ENCODE measurements around the gene ADSS1.
A peak's percentile ranks its signal among the peaks of the same experiment; 100 is the strongest.
"Not testable (repeated sequence)": the region's sequence is repeated elsewhere in the genome, so short reads cannot be mapped to it uniquely, and the experiment has no call there.

The ADSS1 gene

DNA sequence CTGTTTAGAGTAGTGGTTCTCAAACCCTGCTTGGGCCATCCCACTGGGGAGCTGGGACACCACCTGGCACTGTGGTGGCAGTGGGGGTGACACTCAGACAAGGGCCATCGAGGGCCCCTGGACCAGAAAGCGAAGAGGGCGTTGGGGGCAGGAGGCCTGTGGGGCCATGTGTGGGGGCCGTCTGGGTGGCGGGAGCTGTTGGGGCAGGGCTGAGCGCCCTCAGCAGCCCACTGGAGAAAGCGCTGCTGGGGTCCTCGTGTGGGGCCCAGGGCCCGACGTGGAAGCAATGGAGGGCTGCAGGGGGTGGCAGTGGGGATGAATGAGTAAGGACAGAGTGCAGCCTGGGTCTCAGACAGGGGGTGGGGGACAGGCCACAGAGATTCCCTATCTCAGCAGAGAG, 5.9 kb upstream of the ADSS1 start:
- no peak for DNase-seq

DNA sequence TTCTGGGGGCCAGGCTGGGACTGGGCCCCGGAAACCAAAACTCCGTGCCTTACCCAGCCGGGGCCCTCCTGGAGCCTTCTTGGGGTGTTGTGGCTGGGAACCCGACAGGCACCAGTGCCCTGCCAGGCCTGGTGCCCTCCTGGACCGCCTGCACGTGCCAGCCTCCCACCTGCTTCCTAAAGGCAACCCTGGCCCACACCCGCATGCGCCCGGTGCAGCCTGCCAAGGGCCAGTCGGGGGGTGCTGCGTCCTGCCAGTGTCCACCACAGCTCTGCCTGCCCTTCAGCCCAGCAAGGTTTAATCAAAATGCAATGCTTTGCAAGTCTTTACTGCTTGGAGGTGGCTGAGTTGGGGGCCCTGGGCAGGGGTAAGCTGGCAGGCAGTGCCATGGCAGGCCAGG, 5.2 kb upstream of the ADSS1 start:
- DNase-seq, result no peak

DNA sequence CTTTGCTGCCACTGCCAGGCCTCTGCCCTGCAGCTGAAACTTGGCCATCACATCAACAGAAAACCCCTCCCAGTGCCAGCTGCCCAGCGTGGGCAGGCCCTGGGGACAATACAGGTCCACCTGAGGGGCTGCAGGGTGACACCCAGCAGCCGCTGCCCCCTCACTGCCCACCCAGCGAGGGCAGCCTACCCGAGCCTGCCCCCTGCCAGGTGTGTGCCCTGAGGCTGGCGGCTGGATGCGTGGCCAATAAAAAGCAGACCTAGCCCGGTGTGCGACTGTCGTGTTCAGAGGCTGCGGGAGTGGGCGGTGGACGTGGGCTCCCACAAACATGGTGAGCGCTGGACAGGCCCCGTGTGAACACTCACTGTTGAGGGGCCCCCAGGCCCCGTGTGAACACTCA, 4.7 kb upstream of the ADSS1 start:
- no peak for DNase-seq

DNA sequence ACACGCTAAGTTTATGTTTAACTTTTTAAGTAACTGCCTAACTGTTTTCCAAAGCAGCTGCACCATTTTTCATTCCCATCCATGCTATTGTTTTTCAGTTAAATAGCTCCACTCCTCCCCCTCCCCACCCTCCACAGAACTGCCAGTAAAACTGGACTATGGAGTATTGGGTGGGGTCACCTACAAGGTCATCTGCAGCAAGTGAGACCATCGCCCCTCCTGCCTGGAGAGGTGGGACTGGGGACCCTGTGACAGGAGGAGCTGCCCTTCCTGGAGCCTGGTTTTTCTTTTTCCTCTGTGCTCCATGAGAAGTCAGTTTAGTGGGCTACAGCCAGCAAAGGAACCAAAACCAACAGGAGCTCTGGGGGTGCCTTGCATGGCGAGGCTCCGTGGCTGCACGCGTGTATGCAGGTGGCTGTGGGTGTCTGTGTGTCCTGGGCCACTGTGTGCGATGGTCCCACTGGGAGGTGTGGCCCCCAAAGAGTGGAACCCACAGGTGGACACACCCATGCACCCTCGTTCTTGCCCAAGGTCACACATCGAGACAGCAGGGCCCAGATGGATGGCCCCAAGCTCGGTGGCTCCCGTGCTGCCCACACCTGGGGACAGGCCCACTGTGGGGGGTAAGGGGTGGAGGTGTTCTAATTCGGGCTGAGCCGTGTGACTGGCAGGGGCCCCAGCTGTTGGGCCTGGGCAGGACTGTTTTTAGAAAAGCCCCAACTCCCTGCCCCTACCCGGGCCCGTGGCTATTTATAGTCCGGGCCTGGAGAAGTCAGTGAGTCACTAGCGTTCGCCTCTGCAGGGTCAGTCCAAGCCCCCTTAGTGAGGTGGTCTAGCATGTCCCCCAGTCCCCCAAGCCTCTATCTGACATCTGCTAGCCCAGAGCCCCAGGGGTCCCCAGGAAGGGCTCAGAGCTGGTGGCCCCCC, 2.3 kb upstream of the ADSS1 start:
- no peak for DNase-seq

DNA sequence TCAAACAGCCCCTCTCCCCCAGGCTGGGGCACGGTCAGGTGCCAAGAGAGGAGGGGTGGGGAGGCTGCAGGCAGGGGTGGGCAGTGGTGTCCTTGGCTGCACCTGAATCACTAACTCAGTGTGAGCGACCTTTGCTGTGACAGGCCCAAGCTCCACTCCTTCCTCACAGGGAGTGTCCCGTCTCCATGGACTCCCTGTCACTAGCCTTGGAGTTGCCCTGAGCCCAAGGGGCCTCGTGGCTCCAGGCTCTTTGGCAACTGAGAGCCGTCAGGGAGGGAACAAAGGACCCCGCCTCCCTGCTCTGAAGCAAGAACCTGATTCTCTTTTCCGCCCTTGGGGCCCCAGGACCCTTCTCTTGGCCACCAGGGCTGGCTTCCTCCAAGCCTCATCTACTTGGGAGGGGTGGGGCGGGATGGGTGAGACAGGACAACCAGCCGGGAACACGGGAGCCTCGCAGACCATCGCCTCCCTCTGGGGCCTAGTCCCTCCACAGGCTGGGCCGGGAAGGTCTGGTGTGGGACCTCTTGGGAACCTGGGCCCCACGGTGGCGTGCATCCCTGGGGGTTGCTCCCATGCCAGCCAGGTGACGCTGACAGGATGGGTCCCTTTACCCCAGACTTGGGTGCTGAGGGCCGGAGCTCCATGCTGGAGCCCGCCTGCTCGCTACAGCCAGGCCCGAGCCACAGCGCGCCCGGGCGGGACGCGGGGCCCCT, 935 bp upstream of the ADSS1 start:
- DNase-seq, result no peak

DNA sequence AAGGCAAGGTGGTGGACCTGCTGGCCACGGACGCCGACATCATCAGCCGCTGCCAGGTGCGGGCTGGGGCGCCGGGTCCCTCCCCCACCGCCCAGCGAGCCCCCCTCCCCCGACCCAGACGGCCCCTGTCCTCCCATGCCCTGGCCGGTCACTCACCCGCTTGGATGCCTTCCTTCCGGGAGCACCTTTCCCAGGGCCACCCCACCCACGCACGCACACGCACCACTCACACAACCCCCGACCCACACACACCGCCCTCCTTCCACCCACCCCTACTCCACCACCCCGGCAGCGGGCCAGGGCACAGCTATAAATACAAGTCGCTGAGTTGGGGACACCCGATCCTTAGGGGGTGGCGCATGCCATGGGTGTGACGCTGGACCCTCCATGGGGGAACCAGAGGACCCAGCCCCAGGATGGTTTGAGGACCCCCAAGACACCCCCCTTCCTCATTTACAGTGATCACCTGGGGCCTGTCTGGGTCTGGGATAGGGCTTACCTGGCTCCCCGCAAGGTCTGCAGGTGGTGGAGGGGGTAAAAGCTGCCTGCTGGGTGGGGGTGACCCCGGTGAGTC, 465 bp downstream of the ADSS1 start:
- DNase-seq, result peak; percentile 11 to 38

DNA sequence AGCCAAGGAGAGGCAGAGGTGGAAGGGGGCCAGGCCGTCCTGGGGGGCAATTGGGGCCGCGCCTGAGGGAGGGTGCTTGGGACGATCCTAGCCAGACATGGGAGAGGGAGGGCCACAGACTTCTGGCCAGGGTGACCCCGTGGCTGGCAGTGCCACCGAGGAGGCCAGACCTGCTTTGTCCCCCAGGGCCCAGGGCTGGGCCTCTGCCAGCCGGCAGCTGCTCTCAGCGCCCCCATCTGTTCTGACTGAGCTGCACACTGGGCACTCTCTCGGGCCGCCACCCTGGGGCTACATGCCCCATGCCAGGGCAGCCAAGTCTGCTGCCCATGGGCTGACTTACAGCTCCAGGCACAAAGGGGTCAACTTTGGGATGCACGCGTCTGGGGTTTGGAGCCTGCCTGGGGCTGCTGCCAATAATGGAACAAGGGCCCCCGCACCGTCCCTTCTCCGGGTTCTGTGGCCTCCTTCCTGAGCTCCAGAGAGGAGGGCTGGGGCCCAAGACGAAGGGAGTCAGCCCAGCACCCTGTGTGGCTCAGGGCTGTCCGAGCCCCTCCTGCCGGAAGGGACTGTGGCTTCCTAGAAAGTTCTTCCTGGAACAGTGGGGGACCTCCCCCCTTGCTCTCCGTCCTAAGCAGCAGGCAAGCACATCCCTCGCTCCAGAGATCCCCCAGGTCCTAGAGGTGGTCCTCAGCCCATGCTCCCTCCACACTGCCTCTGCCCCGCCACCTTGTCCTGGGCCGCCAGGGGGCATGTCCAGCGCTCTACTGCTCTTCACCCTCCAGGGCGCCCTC, 1.1 kb downstream of the ADSS1 start:
- peak; percentile 21 to 62 for DNase-seq

DNA sequence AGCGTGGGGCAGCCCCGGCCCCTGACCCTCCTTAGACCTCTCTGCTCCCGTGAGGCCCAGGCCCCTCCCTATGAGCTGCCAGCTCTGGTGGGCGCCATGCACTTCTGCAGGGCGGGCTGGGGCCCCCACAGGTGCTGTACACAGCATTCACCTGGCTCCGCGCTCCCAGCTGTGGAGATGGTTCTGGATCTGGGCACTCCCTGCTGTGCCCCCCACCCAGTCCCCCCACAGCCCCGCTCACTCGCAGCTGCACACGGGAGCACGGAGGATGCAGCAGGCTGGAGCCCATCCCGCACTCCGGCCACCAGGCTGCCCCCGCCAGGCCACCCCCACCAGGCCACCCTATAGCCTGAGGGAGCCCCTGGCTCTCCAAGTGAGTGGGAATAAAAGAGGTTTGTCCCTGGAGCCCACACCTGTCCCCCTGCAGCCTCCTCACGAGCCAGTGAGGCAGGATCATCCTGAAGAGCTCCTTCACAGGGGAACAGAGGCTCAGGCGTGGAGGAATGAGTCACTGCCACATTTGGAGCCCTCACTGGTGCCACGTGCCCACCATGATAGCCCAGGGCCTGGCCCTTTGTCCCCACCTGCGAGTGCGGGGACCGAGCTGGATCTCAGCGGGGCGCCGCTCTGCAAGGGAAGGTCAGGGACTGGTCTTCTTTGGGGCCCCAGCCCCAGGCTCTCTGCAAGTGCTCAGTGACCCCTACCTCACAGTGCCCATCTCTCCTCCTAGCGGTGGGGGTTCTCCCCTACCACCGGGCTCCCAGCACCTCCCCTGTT, 1.9 kb downstream of the ADSS1 start:
- DNase-seq, result no peak

DNA sequence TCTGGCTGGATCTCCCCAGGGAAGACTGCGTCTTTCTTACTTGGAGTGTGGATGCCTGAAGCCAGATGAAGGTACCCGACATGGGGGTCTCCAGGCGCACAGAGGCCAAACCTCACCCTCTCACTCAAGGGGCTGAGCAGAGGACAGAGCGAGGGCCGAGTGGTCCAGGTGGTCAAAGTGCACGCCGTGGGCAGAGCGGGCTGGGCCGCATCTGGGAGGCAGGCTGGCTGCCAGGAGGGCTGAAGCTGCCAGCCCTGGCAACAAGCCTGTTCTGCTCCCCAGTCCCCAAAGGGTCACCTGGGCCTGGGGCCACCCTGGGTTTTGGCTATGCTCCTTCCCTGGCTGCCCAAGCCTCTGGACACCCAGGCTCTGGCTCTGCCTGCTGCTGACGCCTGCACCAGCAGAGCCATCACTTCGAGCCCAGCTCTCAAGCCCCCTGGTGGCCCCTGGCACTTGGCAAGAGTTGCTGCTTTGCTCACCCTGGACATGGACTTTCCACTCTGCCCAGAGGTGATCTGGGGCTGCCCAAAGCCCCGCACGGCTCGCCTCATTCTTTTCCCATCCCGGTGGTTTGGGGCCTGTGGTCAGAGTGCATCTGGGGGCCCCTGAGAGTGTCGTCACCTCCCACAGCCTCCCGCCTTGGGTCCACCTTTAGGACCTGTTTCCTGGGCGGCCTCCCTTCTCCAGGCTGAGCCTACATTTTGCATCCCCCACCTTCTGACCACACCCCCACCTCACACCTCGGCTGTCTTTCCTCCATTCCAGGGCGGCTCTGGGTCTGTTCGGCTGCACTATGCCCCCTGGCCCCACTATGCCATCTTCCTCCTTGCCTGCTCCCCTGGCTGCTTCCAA, 2.8 kb downstream of the ADSS1 start:
- no peak for DNase-seq

DNA sequence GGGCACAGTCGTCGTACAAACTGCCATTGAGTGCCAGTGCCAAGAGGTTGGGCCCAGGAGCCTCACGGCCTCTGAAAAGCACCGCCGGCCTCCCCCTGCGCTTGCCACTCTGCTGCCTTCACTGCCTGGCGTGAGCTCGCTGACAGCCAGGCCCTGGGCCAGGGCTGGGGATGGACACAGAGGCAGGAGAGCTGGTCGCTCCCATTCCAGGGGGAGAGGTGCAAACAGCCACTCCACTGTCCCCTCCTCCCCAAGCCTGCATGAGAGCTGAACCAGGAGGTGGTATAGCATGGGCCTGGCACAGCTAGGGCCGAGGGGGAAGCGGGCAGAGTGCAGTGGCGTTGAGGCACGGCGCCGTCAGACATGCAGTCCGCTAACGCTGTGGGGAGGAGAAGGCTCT, 4.6 kb downstream of the ADSS1 start:
- DNase-seq, result no peak

DNA sequence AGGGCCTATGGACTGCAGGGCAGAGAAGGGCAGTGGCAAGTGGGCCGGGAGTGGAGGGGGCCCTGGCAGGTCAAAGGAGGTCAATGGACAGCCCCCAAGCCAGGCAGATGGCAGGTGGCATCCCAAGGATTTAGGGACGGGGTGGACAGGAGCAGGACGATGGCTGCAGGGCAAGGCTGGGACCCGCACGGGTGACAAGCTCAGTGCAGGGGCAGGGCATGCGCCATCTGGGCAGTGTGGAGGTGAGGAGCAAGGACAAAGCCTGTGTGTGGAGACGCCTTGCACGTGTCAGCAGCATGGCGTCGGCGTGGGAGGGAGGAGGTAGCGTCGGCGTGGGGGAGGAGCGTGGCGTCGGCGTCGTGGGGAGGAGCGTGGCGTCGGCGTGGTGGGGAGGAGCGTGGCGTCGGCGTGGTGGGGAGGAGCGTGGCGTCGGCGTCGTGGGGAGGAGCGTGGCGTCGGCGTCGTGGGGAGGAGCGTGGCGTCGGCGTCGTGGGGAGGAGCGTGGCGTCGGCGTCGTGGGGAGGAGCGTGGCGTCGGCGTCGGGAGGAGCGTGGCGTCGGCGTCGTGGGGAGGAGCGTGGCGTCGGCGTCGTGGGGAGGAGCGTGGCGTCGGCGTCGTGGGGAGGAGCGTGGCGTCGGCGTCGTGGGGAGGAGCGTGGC, 5.3 kb downstream of the ADSS1 start:
- DNase-seq, result not testable (repeated sequence)

DNA sequence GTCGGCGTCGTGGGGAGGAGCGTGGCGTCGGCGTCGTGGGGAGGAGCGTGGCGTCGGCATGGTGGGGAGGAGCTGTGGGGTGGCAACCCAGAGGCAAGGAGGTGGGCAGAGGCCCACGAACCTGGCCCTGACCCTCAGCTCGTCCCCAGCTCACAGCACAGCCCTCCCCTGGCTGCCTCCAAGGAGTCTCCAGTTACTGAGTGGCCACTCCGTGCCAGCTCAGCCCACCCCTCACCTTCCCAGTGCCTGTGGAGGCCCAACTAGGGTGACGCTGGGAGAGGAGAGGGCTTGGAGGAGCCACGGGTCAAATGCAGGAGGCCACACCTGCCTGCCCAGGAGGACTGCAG, 5.8 kb downstream of the ADSS1 start:
- no peak for DNase-seq

DNA sequence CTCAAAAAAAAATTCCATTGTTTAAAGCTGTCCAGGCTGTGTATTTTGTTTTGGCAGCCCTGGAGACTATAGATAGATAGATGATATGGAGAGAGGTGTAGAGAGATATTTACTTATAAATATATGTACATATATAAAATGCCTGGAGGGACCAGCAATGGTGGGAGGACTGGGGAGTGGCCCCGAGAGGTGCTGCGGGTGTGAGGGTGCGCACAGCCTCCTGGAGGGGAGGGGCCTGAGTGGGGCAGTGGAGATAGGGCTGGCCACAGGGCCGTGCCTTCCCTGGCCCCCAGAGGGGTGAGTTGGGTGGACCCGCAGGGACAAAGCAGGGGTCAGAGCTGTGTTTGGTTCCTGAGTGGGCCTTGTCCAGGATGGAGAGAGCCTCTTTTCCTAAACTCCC, 6.5 kb downstream of the ADSS1 start:
- no peak for DNase-seq

DNA sequence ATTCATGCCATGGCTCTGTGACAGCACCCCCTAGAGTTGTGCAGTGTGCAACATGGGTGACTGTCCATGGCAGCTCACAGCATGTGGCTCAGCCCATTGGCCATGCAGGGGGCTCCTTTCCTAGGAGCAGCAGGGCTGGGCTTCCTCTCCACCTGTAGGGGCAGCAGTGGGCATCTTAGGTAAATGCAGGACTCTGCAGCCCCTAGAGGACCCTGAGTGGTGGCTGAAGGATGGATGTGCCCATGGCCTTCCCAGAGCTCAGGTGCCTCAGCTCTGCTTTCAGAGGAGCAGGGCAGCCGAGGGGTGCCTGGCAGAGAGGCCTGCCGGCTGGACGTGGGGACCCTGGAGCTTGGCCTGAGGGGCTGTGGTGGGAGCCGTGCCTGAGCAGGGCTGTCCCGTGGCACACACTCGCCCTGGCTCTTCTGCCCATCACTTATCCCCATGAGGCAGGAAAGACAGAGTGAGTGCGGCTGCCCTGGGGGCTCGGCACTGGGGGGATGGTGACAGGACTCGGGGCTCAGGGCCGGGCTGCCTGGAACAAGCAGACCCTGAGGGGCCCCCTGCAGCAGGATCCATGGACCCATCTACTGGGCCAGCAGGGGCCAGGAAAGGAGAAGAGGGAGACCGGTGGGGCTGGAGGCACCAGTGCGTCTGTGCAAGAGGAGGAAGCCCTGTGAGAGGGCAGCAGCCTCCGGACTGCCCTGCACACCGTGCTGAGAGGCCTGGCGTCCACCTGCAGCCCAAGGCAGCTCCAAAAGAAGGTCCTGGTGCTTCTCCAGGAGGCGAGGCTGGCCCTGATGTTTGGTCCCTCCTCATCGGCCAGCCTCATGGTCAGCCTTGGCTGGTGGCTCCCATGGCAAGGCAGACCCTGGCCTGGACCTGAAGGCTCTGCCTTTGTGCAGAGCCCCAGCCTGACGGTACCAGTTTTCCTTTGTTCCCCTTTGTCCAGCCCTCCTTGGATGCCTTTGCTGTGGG, 7.6 kb downstream of the ADSS1 start:
- peak; percentile 15 to 49 for DNase-seq

DNA sequence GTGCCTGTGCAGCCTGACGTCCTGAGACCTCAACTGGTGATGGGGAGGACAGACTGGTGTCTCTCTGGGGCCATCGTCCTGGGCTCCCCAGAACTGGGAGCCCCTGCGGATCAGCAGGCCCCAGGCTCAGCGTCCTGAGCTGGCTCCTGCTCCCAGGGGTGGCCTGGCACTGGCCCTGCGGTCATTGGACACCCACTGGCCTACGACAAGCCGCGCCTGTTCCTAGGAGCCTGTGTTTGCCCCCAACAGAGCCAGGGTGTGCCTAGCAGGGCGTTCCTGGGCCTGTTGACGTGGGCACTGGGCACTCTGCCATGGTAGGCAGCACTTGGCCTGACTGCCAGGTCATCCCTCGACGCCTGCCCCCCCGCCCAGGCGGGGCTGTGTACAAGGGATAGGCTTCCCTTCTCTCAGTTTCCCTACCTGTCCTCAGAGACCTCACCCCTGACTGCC, 8.4 kb downstream of the ADSS1 start:
- DNase-seq, result no peak

DNA sequence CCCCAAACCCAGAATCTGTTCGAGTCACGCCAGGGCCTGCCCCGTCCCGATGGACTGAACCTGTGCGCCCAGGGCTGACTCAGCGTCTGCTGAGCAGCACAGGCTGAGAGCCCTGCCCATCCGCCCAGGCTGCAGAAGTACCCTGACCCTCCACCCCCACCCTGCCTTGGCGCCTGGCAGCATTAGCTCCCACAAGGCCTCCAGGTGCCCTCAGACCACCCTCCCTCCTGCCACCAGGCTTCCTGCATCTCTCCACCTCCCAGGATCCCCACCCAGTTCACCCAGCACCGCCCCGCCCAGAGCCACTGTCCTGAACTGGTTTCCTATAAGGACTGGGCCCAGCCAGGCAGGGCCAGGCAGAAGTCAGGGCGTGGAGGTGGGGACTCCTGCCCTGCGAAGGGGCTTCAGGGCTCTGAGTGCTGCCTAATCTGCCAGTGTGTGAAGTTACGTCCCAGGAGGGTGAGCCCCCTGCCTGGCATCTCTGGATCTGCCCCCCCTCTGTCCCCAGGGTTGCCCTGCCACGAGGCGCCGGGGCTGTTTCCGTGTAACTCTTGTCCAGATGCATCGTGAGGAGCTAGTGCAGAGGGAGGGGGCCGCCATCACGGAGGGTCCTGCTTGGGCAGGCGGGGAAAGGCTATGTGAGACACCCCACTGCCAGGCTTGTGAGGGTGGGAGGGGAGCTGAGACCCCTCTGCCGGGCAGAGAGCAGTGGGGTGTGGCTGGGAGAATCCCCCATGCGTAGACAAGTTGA, 9.1 kb downstream of the ADSS1 start:
- DNase-seq, result no peak

DNA sequence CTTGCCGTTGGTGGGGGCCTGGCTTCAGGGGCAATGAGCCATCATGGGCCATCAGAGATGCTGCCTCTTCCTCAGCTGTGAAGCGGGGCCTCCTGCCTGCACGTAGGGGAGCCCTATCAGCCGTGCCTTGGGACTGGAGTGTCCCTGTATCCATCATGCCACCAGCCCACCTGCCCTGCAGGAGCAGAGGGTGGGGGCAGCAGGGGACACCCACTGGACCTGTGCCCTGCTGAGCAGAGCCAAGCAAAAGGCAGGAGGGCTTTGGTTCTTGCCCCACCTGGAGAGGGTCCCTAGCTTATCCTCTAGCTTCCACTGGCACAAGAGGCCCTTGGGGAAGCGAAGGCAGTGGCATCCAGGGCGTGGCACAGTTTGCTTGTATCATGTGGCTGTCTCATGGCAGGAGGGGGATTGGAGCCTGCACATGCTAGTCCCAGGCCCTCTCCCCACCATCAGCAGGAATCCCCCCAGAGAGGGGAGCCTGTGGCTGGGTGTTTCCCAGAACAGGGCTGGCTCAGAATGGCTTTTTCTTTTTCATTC, 10.1 kb downstream of the ADSS1 start:
- DNase-seq, result no peak

DNA sequence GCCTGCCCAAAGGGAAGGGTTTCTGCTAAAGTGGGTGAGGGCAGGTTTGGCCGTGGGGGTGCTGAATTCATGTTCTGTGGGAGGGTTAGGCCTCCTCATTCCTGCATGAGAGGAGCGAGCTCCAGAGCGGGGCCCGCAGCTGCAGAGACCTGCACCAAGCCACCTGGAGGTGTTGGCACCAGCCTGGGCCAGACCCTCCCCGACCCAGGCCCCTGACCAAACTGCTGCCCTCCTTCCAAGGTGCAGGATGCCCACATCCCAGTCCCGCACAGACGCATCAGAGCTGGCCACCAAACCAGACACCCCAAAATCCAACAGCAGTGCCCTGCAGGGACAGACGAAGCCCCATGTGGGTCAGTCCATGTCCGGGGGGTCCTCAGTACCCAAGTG, 10.6 kb downstream of the ADSS1 start:
- no peak for DNase-seq
